SU-DHL-6 (cell line): ENCODE measurements around the gene NUP210L.

Experiments
- CTCF ChIP-seq: fragments of 200-600 bp; sonication (generic); IDR thresholded peaks from one replicate; pipeline ENCODE4 v1.5.1; 2017; ENCODE audit warnings: antibody characterized with exemption, mild to moderate bottlenecking, low read length, moderate library complexity; ENCODE audit not compliant: insufficient read depth, poor library complexity, severe bottlenecking
- EZH2phosphoT487 ChIP-seq: fragments of 200-600 bp; sonication (generic), shearing (Covaris generic); conservative IDR thresholded peaks from 2 replicates; pipeline ENCODE4 v1.6.1; 2018; ENCODE audit warnings: mild to moderate bottlenecking, antibody characterized with exemption, low read length, moderate library complexity, mixed read lengths

- TF ChIP-seq CTCF (no peak), EZH2phosphoT487 (no peak)
Measured at GRCh38 chr1:154151311-154151710, 3.6 kb downstream of the NUP210L start.
